Measurements from ENCODE around the gene EML4. TPM values are rescaled to one million over a fixed set of nuclear protein-coding genes. Genes with fewer than 3 reads are reported as not detected.

The EML4 gene
- total RNA-seq, 1 donor from 2014 or later, result 111 TPM

Other genes starting within 250 kb of the EML4 start
- 128 TPM for gene PKDCC, start 121.3 kb upstream of the EML4 start, total RNA-seq
- gene COX7A2L, start 191.9 kb downstream of the EML4 start, total RNA-seq, result 91.5 TPM